ENCODE data around the gene HS3ST4. TPM values are rescaled to one million over a fixed set of nuclear protein-coding genes. Genes with fewer than 3 reads are reported as not detected.

The HS3ST4 gene
- total RNA-seq, 1 donor from 2014 or later, result 3.6 TPM

GRCh38 chr16:25875956-25876598, 184.3 kb downstream of the HS3ST4 start:
- Mint-ChIP-seq H3K27ac (no peak overlapping the region), H3K36me3 (no peaks in the 10 kb centered on the region), H3K27me3 (peaks cover 8% of the 10 kb centered on the region), H3K9me3 (no peaks in the 10 kb centered on the region), H3K4me1 (ENCODE audit: unreplicated experiment) (no peaks in the 10 kb centered on the region), H3K4me3 (no peak overlapping the region)
- DNase-seq (ENCODE audit: extremely low spot score, unreplicated experiment), result no peak
- TF ChIP-seq, protein P1, sequence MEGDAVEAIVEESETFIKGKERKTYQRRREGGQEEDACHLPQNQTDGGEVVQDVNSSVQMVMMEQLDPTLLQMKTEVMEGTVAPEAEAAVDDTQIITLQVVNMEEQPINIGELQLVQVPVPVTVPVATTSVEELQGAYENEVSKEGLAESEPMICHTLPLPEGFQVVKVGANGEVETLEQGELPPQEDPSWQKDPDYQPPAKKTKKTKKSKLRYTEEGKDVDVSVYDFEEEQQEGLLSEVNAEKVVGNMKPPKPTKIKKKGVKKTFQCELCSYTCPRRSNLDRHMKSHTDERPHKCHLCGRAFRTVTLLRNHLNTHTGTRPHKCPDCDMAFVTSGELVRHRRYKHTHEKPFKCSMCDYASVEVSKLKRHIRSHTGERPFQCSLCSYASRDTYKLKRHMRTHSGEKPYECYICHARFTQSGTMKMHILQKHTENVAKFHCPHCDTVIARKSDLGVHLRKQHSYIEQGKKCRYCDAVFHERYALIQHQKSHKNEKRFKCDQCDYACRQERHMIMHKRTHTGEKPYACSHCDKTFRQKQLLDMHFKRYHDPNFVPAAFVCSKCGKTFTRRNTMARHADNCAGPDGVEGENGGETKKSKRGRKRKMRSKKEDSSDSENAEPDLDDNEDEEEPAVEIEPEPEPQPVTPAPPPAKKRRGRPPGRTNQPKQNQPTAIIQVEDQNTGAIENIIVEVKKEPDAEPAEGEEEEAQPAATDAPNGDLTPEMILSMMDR (conservative IDR thresholded peaks at IDR 0.05), result no peak

GRCh38 chr16:25877103-25877502, 185.3 kb downstream of the HS3ST4 start:
- TF ChIP-seq, protein P1 (conservative IDR thresholded peaks at IDR 0.05), result no peak
- no peaks in the 10 kb centered on the region for H3K4me1 Mint-ChIP-seq (ENCODE audit: unreplicated experiment)
- no peak for DNase-seq (ENCODE audit: extremely low spot score, unreplicated experiment)
- H3K9me3 Mint-ChIP-seq, result no peaks in the 10 kb centered on the region
- H3K4me3 Mint-ChIP-seq, result no peak overlapping the region
- H3K27ac Mint-ChIP-seq, result no peak overlapping the region
- no peaks in the 10 kb centered on the region for H3K36me3 Mint-ChIP-seq
- peaks cover 7% of the 10 kb centered on the region for H3K27me3 Mint-ChIP-seq

GRCh38 chr16:25886598-25886997, 194.8 kb downstream of the HS3ST4 start:
- no peaks in the 10 kb centered on the region for H3K36me3 Mint-ChIP-seq
- no peaks in the 10 kb centered on the region for H3K4me1 Mint-ChIP-seq (ENCODE audit: unreplicated experiment)
- peaks cover 6% of the 10 kb centered on the region for H3K9me3 Mint-ChIP-seq
- H3K27me3 Mint-ChIP-seq, result peaks cover 21% of the 10 kb centered on the region
- no peak overlapping the region for H3K4me3 Mint-ChIP-seq
- no peak for DNase-seq (ENCODE audit: extremely low spot score, unreplicated experiment)
- TF ChIP-seq, protein P1 (conservative IDR thresholded peaks at IDR 0.05), result no peak
- no peak overlapping the region for H3K27ac Mint-ChIP-seq

GRCh38 chr16:25888868-25889267, 197.1 kb downstream of the HS3ST4 start:
- TF ChIP-seq, protein P1 (conservative IDR thresholded peaks at IDR 0.05), result no peak
- DNase-seq (ENCODE audit: extremely low spot score, unreplicated experiment), result no peak
- Mint-ChIP-seq H3K4me1 (ENCODE audit: unreplicated experiment) (no peaks in the 10 kb centered on the region), H3K9me3 (peaks cover 6% of the 10 kb centered on the region), H3K36me3 (no peaks in the 10 kb centered on the region), H3K27me3 (peaks cover 21% of the 10 kb centered on the region), H3K27ac (no peak overlapping the region), H3K4me3 (no peak overlapping the region)

GRCh38 chr16:25893332-25893731, 201.6 kb downstream of the HS3ST4 start:
- H3K36me3 Mint-ChIP-seq, result no peaks in the 10 kb centered on the region
- TF ChIP-seq, protein P1 (conservative IDR thresholded peaks at IDR 0.05), result no peak
- H3K27me3 Mint-ChIP-seq, result peaks cover 15% of the 10 kb centered on the region
- no peaks in the 10 kb centered on the region for H3K9me3 Mint-ChIP-seq
- no peak overlapping the region for H3K4me3 Mint-ChIP-seq
- H3K4me1 Mint-ChIP-seq (ENCODE audit: unreplicated experiment), result peaks cover 20% of the 10 kb centered on the region
- H3K27ac Mint-ChIP-seq, result no peak overlapping the region
- DNase-seq (ENCODE audit: extremely low spot score, unreplicated experiment), result no peak

Measured in type B pancreatic cell (in vitro differentiated cells).